Amniotic stem cell (primary cell): ENCODE results near the gene MAP1LC3B2.

Source experiments
- DNase-seq: peaks from one replicate; lab custom pipeline; 2025; lab: John Stamatoyannopoulos, UW

The MAP1LC3B2 gene

GRCh38 chr12:116615141-116615861 is 56.1 kb downstream of the MAP1LC3B2 start:
- no peak for DNase-seq

GRCh38 chr12:116616536-116617248 is 57.5 kb downstream of the MAP1LC3B2 start:
- no peak for DNase-seq

GRCh38 chr12:116619246-116619645 is 60.1 kb downstream of the MAP1LC3B2 start:
- no peak for DNase-seq

GRCh38 chr12:116620124-116620491 is 60.9 kb downstream of the MAP1LC3B2 start:
- DNase-seq: no peak

GRCh38 chr12:116620492-116621191 is 61.5 kb downstream of the MAP1LC3B2 start:
- no peak for DNase-seq

GRCh38 chr12:116621194-116621593 is 62.0 kb downstream of the MAP1LC3B2 start:
- no peak for DNase-seq

GRCh38 chr12:116624516-116624915 is 65.3 kb downstream of the MAP1LC3B2 start:
- no peak for DNase-seq

- no peak for DNase-seq
Measured at GRCh38 chr12:116626153-116626552, 67.0 kb downstream of the MAP1LC3B2 start.
